ENCODE measurements around the gene EIF4B. TPM values are rescaled to one million over a fixed set of nuclear protein-coding genes. Genes with fewer than 3 reads are reported as not detected.

The EIF4B gene
- total RNA-seq, 1 experiment from 2014 or later = 713 TPM

- Histone ChIP-seq H3T11ph (ENCODE audit: low read length) (no peak overlapping the region), H2AFZ (ENCODE audit: low read length) (no peak overlapping the region), H3K27ac (ENCODE audit: insufficient read length, low read depth, low read length) (no peak overlapping the region), H3K79me2 (ENCODE audit: insufficient read depth, low read length) (no peaks in the 10 kb centered on the region), H3K56ac (ENCODE audit: insufficient read length, low read depth, low read length) (no peak overlapping the region), H4K8ac (replicated peaks; ENCODE audit: insufficient read length, low read depth, low read length) (no peak overlapping the region), H3K9ac (ENCODE audit: extremely low read depth, insufficient read length, low read length) (no peak overlapping the region), H3K18ac (ENCODE audit: insufficient read length, low read depth, low read length) (no peak overlapping the region), H3K23ac (ENCODE audit: insufficient read length, low read depth, low read length) (no peak overlapping the region), H3K14ac (ENCODE audit: insufficient read depth, low read length) (no peak overlapping the region), H3K23me2 (ENCODE audit: insufficient read length, low read depth, low read length, poor library complexity, severe bottlenecking) (no peaks in the 10 kb centered on the region), H3K4ac (ENCODE audit: low read depth, low read length) (no peak overlapping the region), H4K91ac (ENCODE audit: insufficient read length, low read depth, low read length) (no peak overlapping the region), H3K27me3 (ENCODE audit: insufficient read depth, low read length) (no peaks in the 10 kb centered on the region), H4K5ac (ENCODE audit: insufficient read length, low read depth, low read length) (no peak overlapping the region), H3K9me3 (ENCODE audit: control insufficient read depth, low read depth, low read length) (no peaks in the 10 kb centered on the region), H2AK5ac (ENCODE audit: insufficient read length, low read length) (no peak overlapping the region), H2BK15ac (ENCODE audit: low read depth, low read length) (no peak overlapping the region), H2BK5ac (ENCODE audit: insufficient read length, low read length) (no peak overlapping the region), H3K4me2 (ENCODE audit: insufficient read depth, insufficient read length, low read length) (no peak overlapping the region), H2BK12ac (ENCODE audit: insufficient read length, low read depth, low read length) (no peak overlapping the region), H3K79me1 (ENCODE audit: insufficient read depth, low read depth, low read length, poor library complexity, severe bottlenecking) (no peaks in the 10 kb centered on the region), H2BK120ac (ENCODE audit: low read depth, low read length, poor library complexity, severe bottlenecking) (no peak overlapping the region), H3K4me1 (ENCODE audit: insufficient read depth, low read length) (peaks cover 4% of the 10 kb centered on the region; the same call in 1 of the 2 replicates), H2BK20ac (ENCODE audit: low read depth, low read length, poor library complexity, severe bottlenecking) (no peak overlapping the region), H4K20me1 (ENCODE audit: control insufficient read depth, insufficient read depth, insufficient read length) (no peaks in the 10 kb centered on the region)
- Mint-ChIP-seq H3K9me3 (no peaks in the 10 kb centered on the region), H3K27ac (peak overlapping the region in 2 of 3 experiments; percentile 30 to 45; a peak in 4 of 7 replicates), H3K4me3 (no peak overlapping the region; a peak in 1 of 5 replicates), H3K36me3 (ENCODE audit: insufficient read depth in 1 of 3, low read depth in 3 of 3) (no peaks in the 10 kb centered on the region), H3K27me3 (ENCODE audit: low read depth) (peaks cover 27% of the 10 kb centered on the region), H3K4me1 (peaks cover 35 to 46% of the 10 kb centered on the region in 2 experiments)
- peak; percentile 86 for DNase-seq
- TF ChIP-seq, protein P1, sequence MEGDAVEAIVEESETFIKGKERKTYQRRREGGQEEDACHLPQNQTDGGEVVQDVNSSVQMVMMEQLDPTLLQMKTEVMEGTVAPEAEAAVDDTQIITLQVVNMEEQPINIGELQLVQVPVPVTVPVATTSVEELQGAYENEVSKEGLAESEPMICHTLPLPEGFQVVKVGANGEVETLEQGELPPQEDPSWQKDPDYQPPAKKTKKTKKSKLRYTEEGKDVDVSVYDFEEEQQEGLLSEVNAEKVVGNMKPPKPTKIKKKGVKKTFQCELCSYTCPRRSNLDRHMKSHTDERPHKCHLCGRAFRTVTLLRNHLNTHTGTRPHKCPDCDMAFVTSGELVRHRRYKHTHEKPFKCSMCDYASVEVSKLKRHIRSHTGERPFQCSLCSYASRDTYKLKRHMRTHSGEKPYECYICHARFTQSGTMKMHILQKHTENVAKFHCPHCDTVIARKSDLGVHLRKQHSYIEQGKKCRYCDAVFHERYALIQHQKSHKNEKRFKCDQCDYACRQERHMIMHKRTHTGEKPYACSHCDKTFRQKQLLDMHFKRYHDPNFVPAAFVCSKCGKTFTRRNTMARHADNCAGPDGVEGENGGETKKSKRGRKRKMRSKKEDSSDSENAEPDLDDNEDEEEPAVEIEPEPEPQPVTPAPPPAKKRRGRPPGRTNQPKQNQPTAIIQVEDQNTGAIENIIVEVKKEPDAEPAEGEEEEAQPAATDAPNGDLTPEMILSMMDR (conservative IDR thresholded peaks at IDR 0.05) = peak; percentile 71
- no CpG with 5 or more reads among the region's 11 CpGs for WGBS (ENCODE audit: extremely low coverage, insufficient read length, low lambda C conversion rate)
Measured at GRCh38 chr12:52975820-52976573, 30.3 kb upstream of the EIF4B start.
